Fibroblast of skin of right quadriceps (primary cell): ENCODE results near the gene CORO2A.
"Not testable (repeated sequence)": the region's sequence is repeated elsewhere in the genome, so short reads cannot be mapped to it uniquely, and the experiment has no call there.

Source experiments
- DNase-seq: peaks from one replicate; pipeline ENCODE4 v3.0.0-alpha.2; 2013

CORO2A gene

GRCh38 chr9:98134702-98135557, 57.5 kb downstream of the CORO2A start:
- no peak for DNase-seq

DNA sequence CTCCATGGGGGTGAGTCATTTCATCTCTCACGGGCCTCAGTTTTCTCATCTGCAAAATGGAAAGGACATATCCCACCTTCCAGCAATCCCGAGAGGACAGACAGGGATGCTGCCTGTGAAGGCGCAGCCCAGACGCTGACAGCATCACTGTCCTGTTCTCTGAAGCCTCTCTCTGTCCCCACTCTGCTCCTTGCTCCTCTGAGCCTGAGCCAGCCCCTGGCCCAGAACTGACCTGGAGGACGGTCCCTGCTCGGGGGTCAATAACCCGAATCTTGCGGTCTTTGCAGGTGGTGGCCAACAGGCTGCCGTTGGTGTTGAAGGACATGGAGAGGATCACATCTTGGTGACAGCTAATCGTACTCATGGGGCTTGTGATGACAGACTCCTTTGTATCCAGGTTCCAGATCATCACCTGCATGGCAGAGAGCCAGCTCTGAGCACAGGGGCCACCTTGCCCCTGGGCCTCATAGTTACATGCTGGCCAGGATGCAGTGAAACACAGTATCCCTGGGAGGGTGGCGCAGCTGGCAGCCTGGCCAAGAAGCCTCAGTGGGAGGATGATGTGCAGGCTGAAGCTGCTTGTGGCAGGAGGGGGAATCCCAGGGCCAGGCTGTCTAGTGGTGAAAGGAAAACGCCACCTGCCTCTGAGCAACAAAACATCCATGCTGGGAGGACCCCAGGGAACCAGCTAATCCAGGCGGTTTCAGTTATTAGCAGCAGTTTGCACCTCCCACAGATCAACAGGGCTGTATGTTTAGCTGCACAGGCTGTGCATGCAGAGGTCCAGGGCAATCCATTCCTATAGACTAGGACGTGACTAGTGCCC, 59.4 kb downstream of the CORO2A start:
- DNase-seq, result no peak

DNA sequence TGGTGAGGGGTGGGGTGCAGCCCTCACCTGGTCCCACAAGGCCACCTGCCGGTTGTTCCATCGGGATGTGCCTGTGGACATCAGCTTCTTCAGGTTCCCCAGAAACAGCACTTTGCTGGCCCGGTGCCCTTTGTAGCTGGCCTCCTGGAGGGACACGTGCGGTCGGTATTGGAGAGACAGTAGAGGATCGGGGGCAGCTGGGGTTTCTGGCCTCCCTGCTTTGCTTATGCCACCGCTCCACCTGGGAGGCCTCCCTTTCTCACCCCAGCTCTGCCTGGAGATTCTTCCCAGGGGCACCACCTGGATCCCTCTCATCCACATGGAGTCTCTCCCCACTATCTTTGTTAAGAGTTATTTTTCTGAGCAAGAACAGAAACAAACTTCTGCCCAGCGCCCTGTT, 60.3 kb downstream of the CORO2A start:
- DNase-seq, result no peak

DNA sequence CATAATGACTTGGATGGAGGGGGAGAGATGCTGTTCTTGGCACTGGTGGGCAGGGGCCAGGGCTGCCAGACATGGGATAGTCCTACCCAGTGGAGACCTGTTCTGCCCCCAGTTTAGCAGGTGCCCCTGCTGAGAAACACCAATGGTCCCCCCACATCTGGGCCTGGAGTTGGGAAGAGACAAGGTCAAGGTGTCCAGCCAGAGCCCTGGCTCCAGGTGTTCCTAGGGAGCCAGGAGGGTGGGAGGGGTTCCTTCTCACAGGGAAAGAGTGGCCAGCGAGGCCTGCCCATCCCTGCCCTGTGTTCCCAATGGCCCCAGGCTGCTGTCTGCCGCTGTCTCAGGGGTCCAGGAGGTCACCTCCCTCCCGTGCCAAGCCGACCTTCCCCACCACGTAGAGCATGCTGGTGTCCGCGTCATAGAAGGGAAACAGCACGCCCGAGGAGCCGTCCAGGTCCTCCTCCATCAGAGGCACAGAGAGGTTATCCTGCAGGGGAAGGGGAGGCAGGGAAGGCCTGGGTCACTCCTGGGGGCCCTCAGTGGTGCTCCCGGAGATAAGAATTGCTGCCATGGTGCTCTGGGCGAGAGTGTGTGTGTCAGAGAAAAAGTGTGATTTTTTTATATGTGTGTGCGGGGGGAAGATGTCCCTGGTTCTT, 61.7 kb downstream of the CORO2A start:
- DNase-seq, result no peak

- not testable (repeated sequence) for DNase-seq
These were observed 62.4 kb downstream of the CORO2A start for GRCh38 chr9:98130060-98130459.

DNA sequence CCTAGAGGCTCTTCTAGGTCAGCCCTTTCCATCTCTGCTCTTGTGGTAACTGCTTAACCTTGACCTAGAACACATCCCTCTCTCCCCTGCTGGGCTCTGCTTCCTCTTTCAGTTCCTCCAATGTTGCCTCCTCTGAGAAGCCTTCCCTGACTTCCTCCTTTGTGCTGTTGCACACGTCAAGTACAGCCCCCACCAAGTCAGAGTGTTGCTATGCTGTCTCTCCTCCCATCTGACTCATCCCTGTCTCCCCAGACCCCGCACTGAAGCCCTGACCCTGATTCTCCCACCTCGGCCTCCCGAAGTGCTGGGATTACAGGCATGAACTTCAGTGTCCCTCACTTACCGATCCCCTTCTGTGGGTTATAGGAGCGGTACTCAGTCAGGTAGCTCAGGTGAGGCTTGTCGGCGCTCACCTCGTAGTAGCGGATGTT, 63.0 kb downstream of the CORO2A start:
- no peak for DNase-seq

DNA sequence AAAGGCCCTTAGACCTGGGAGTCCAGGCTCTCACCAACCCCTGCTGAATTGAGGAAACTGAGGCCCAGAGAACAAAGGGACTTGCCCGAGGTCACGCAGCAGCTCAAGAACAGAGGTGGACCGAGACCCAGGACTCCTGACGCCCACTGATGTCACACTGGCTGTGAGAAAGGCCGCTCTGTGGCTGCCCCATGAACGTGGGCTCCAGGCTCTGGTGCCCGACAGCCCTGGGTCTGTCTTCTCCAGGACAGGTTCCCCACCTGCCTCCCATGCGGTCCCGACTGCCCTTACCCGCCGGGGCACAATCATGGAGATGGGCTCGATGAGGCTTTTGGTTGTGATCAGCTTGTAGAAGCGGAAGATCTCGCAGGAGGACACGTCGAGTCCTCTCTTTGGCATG, 64.1 kb downstream of the CORO2A start:
- no peak for DNase-seq

GRCh38 chr9:98127226-98127625, 65.2 kb downstream of the CORO2A start:
- DNase-seq, result no peak

DNA sequence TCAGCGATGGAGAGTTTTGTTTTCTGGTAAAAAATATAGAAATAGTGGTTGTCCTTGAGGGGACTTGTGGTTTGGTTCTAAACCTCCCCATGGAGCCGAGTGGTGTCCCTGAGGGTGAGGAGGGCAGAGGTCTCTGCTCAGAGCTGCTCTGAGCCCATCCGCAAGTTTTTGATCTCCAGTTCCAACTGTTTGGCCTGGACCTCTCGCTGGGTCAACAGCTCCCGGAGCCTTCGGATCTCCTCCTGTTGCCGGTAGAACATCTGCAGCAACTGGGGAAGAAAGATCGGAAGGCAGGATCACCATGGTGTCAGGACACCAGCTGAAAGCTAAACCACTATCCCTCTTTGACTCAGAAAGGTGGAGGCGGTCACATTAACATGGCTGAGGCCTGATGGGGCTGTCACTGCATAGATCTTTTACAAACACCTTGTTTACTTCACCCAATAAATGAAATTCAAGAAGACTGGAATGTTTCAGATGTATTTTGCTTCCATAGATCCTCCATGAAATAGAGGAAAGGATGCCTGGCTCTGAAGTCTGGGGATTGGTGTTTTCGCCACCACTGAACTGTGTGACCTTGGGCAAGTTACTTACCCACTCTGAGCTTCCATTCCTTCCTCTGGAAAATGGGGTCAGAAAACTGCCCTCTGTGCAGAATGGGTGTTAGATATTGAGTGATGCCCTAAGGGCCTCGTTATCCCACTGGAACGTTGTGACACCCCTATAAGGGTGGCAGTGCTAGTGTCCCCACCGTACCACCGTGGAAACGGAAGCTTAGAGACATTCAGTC, 67.6 kb downstream of the CORO2A start:
- no peak for DNase-seq

DNA sequence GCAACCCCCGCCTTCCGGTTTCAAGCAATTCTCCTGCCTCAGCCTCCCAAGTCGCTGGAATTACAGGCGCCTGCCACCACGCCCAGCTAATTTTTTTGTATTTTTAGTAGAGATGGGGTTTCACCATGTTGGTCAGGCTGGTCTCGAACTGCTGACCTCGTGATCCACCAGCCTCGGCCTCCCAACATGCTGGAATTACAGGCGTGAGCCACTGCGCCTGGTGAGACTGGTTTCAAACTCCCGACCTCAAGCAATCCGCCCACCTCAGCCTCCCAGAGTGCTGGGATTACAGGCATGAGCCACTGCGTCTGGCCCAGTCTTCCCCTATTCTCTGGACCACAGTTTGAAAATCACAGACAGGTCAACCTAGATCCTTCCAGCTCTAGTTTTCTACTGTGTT, 68.3 kb downstream of the CORO2A start:
- not testable (repeated sequence) for DNase-seq

DNA sequence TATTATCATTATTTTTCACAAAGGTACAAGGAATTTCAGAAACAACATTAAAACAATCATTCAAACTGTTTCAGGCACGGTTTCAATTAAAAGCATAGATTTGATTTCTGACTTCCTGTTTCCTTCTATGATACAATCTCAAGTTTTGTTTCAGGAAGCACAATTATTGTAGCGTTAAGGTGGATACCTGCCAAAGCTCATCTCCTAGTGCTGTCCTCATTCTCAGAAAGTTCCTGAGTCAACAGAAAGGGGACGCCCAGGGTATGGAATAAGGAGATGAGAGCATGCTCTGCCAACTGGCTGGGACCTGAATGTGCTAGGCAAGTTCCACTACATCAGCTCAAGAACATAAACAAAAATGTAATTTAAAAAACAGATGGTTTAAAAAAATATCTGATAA, 71.4 kb downstream of the CORO2A start:
- no peak for DNase-seq

GRCh38 chr9:98120476-98120875, 72.0 kb downstream of the CORO2A start:
- DNase-seq, result no peak

DNA sequence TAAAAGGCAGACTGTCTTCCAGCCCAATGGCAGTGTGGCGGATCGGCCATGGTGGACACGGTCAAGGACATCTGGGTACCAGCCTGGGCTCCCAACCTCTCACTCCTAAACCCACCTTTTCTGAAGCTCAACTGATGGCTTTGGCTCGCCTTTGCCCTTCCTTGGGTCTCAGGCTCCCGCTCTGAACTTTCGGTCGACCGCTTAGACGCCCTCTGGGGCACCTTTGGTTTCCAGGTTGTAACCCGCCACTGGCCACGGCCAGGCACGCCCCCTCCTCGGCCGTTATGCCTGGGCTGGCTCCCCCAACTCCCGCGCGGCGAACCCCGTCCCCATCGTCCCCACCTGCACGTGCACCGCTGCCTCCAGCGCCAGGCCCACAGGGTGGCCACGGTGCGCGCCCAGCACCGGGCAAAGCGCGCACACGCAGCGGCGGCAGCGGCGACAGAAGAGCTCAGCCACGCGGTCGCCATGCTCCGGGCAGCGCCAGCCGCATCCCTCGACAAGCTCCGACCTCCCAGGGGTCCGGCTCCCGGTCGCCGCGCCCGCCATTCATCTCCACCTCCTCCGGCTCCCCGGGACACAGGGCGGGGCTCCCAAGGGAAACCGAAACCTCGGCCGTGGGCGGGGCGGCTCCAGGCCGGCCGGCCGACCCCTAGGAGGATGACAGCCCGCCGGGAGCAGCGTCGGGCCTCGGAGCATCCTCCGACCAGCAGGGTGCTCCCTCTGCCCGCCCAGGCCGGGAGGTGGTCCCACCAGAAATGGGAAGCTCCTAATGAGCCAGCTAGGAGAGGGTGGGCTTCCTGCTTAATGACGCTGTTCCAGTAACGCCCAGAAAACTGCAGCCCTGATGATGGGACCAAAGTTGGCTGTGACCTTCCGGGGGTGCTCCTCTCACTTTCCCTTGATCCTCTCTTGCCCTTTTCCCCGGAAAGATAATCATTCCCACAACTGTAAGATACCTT, 73.5 kb downstream of the CORO2A start, which contains the start of gene TRIM14:
Gene TRIM14 (minus strand): TSS at position 583 of the 962 bp plus-strand sequence. CDS start 34 bp downstream, at position 549.
- peak; percentile 62 for DNase-seq

DNA sequence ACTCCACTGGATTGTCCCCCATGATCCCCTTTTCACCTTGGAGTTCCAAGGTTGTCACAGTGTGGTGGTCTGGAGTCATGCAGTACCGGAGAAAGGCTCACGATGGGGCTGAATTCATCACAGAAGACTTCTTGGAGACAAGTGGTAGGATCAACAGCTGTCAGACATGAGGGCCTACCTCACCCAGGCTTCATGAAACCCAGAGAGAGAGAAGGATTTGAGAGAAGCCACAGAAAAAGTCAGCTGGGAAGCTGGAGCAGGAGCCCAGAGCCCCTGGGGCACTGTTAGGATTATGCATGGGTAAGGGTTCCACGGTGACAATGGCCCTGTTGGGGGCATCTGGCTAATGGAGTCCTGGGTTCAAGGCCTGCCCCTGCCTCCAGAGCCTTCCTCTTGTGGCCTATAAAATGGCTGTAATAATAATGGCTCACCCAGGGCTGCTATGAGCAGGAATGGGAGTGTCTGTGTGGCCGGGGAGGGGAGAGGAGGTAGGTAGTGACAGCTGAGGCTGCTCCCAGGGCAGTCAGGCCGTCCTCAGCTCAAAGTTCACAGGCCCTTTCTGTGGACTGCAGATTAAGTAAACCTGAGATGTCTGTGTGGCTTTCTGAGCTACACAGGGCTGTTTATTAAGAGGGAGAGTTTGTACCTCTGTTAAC, 74.3 kb downstream of the CORO2A start:
- peak; percentile 33 for DNase-seq

GRCh38 chr9:98117097-98117496, 75.3 kb downstream of the CORO2A start:
- DNase-seq, result not testable (repeated sequence)

DNA sequence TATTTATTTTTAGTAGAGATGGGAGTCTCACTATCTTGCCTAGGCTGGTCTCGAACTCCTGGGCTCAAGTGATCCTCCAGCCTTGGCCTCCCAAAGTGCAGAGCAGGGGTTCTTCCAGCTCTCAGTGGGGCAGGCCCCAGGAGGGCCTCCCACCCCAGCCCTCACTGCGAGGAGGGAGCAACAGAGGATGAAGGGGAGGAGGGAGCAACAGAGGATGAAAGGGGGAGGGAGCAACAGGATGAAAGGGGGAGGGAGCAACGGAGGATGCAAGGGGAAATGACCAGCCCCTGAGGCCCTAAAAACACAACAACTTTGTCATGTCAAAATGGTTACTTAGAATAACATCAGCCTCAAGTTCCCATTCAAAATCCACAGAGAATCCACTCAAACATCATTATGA, 83.4 kb downstream of the CORO2A start:
- DNase-seq, result no peak

DNA sequence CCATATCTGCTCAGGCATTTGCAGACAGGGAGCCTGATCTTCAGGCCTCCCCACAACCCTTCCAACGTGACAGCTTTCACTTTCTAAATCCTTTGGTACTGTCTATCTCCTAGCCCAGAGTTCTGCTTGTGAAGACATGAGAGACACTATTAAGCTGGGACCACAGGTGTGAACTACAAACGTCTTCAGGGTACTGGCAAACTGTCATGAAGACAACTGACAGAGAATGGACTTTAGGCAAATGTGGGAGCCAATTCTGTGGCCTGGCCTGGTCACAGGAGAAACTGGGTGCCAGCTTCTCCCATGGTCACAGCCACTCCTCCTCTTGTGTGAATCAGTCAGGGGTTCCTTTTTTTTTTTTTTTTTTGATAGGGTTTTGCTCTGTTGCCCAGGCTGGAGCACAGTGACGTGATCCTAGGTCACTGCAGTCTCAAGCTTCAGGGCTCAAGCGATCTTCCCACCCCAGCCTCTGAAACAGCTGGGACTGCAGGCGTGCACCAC, 83.9 kb downstream of the CORO2A start:
- no peak for DNase-seq

GRCh38 chr9:98107926-98108325, 84.5 kb downstream of the CORO2A start:
- DNase-seq, result no peak

GRCh38 chr9:98105006-98105405, 87.4 kb downstream of the CORO2A start:
- DNase-seq, result no peak

- no peak for DNase-seq
These were observed 88.0 kb downstream of the CORO2A start for GRCh38 chr9:98104445-98104881.
